ENCODE measurements around the gene VPS26C. TPM values are rescaled to one million over a fixed set of nuclear protein-coding genes. Genes with fewer than 3 reads are reported as not detected.
A peak's percentile ranks its signal among the peaks of the same experiment; 100 is the strongest.

Gene VPS26C
- total RNA-seq, 1 donor from 2014 or later = 44.3 TPM

- Mint-ChIP-seq H3K4me3 (ENCODE audit: unreplicated experiment) (no peak overlapping the region), H3K27me3 (ENCODE audit: low read depth) (no peaks in the 10 kb centered on the region), H3K9me3 (ENCODE audit: low read depth) (peaks cover 5% of the 10 kb centered on the region), H3K4me1 (ENCODE audit: low read depth) (no peaks in the 10 kb centered on the region), H3K27ac (ENCODE audit: unreplicated experiment) (no peak overlapping the region), H3K36me3 (ENCODE audit: low read depth) (no peaks in the 10 kb centered on the region)
- TF ChIP-seq, protein P1, sequence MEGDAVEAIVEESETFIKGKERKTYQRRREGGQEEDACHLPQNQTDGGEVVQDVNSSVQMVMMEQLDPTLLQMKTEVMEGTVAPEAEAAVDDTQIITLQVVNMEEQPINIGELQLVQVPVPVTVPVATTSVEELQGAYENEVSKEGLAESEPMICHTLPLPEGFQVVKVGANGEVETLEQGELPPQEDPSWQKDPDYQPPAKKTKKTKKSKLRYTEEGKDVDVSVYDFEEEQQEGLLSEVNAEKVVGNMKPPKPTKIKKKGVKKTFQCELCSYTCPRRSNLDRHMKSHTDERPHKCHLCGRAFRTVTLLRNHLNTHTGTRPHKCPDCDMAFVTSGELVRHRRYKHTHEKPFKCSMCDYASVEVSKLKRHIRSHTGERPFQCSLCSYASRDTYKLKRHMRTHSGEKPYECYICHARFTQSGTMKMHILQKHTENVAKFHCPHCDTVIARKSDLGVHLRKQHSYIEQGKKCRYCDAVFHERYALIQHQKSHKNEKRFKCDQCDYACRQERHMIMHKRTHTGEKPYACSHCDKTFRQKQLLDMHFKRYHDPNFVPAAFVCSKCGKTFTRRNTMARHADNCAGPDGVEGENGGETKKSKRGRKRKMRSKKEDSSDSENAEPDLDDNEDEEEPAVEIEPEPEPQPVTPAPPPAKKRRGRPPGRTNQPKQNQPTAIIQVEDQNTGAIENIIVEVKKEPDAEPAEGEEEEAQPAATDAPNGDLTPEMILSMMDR (IDR thresholded peaks at IDR 0.05) = no peak
- no peak for DNase-seq (ENCODE audit: low spot score)
These were observed 52.2 kb downstream of the VPS26C start for GRCh38 chr21:37214952-37215351.

DNA sequence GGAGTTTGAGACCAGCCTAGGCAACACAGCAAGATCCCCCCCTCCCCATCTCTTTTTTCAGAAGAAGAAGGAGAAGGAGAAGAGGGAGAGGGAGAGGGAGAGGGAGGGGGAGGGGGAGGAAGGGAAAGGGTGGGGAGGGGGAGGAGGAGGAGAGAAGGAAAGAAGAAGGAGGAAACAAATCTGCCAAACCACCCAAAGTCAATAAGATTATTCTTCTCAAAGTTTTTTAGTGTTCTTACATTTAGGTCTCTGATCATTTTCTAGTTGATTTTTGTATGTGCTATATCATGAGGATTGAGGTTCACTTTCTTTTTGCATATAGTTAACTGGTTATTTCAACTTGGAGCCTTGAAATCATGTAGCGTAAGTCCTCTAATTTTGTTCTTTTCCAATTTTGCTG lies 56.3 kb downstream of the VPS26C start:
- Mint-ChIP-seq H3K36me3 (ENCODE audit: low read depth) (peaks cover 3% of the 10 kb centered on the region), H3K4me1 (ENCODE audit: low read depth) (peaks cover 26% of the 10 kb centered on the region), H3K27ac (ENCODE audit: unreplicated experiment) (no peak overlapping the region), H3K4me3 (ENCODE audit: unreplicated experiment) (no peak overlapping the region), H3K9me3 (ENCODE audit: low read depth) (peaks cover 5% of the 10 kb centered on the region), H3K27me3 (ENCODE audit: low read depth) (no peaks in the 10 kb centered on the region)
- TF ChIP-seq, protein P1 (IDR thresholded peaks at IDR 0.05) = no peak
- no peak for DNase-seq (ENCODE audit: low spot score)

GRCh38 chr21:37210130-37210529 lies 57.0 kb downstream of the VPS26C start:
- H3K27ac Mint-ChIP-seq (ENCODE audit: unreplicated experiment) = no peak overlapping the region
- peaks cover 26% of the 10 kb centered on the region for H3K4me1 Mint-ChIP-seq (ENCODE audit: low read depth)
- H3K36me3 Mint-ChIP-seq (ENCODE audit: low read depth) = peaks cover 3% of the 10 kb centered on the region
- TF ChIP-seq, protein P1 (IDR thresholded peaks at IDR 0.05) = no peak
- no peak overlapping the region for H3K4me3 Mint-ChIP-seq (ENCODE audit: unreplicated experiment)
- peaks cover 5% of the 10 kb centered on the region for H3K9me3 Mint-ChIP-seq (ENCODE audit: low read depth)
- no peak for DNase-seq (ENCODE audit: low spot score)
- H3K27me3 Mint-ChIP-seq (ENCODE audit: low read depth) = no peaks in the 10 kb centered on the region

DNA sequence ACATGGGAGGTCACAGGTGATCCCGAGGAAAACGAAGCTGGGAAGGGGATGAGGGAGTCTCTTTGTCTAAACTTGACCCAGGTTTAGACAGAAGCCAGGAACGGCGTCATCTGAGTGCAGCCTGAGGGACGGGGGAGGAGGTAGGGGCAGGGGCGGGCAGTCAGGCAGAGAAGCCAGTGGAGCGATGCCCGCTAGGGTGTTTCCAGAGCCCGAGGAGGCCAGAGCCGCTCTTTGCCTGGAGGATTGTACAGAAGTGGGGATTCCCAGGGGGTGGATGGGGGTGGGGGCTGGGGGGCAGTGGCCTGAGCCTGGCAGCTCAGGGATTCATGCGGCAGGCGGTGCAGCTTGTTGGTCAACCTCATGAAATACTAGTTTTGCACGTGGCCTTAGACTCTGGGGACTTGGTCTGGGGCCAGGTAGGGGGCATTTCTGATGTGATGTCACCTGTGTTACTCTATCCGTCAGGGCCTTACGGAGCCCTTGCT lies 58.4 kb downstream of the VPS26C start:
- H3K36me3 Mint-ChIP-seq (ENCODE audit: low read depth) = peaks cover 10% of the 10 kb centered on the region
- no peak overlapping the region for H3K4me3 Mint-ChIP-seq (ENCODE audit: unreplicated experiment)
- peaks cover 26% of the 10 kb centered on the region for H3K4me1 Mint-ChIP-seq (ENCODE audit: low read depth)
- TF ChIP-seq, protein P1 (IDR thresholded peaks at IDR 0.05) = no peak
- no peak for DNase-seq (ENCODE audit: low spot score)
- no peak overlapping the region for H3K27ac Mint-ChIP-seq (ENCODE audit: unreplicated experiment)
- H3K9me3 Mint-ChIP-seq (ENCODE audit: low read depth) = peaks cover 5% of the 10 kb centered on the region
- H3K27me3 Mint-ChIP-seq (ENCODE audit: low read depth) = no peaks in the 10 kb centered on the region

DNA sequence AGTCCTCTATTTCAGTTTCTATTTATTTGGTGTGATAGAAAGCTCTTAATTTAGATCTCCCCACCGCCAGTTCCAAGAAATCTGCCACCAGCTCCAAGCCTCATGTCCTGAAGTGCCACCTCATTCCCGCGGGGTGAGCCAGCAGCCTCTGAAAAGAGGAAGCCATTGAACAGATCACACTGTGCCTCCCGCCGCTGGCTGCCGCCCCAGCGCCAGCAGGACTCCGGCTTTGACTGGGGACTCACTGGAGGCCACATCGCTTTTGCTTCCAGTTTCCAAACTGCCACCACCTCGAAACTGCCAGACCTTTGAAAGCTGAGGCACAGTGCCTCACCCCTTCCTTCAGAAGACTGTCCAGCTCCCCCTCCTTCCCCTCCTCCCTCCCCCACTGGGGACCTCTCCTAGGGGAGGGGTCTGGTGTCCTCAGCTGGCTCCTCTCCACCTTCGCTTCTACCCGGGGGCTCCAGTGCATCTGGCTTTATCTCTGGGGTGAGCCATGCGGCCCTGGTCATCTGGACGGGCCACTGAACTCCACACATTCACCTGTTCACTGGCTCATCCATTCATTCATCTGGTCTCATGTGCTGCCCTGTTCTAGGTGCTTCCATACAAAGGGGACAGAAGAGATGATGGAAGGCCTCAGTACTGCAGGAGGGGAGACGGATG lies 58.9 kb downstream of the VPS26C start:
- TF ChIP-seq, protein P1 (IDR thresholded peaks at IDR 0.05) = no peak
- Mint-ChIP-seq H3K4me1 (ENCODE audit: low read depth) (peaks cover 26% of the 10 kb centered on the region), H3K4me3 (ENCODE audit: unreplicated experiment) (peak overlapping the region; percentile 51), H3K9me3 (ENCODE audit: low read depth) (peaks cover 5% of the 10 kb centered on the region), H3K36me3 (ENCODE audit: low read depth) (peaks cover 11% of the 10 kb centered on the region), H3K27ac (ENCODE audit: unreplicated experiment) (peak overlapping the region; percentile 89), H3K27me3 (ENCODE audit: low read depth) (no peaks in the 10 kb centered on the region)
- DNase-seq (ENCODE audit: low spot score) = no peak

Data from chondrocyte (in vitro differentiated cells).